H9 (cell line): ENCODE results near the gene SBNO1. TPM values are rescaled to one million over a fixed set of nuclear protein-coding genes. Genes with fewer than 3 reads are reported as not detected.

ENCODE experiments used
- DNase-seq: peaks from one replicate; pipeline ENCODE4 v3.0.0-alpha.2; 2017
- H2AFZ ChIP-seq: one replicate; pipeline ENCODE4 v1.6.1; 2013; ENCODE audit warnings: mild to moderate bottlenecking, low read length, control low read depth, moderate library complexity
- H2AK5ac ChIP-seq: 2 replicates; pipeline ENCODE4 v1.6.1; 2013; ENCODE audit warnings: low read length, control low read depth, mixed read lengths; ENCODE audit not compliant: insufficient read length
- H2BK120ac ChIP-seq: one replicate; pipeline ENCODE4 v1.6.1; 2013; ENCODE audit warnings: low read depth, mild to moderate bottlenecking, low read length, control low read depth, inconsistent platforms; ENCODE audit not compliant: poor library complexity, severe bottlenecking
- H2BK12ac ChIP-seq: 2 replicates; pipeline ENCODE4 v1.6.1; 2013; ENCODE audit warnings: low read length, control low read depth, mixed read lengths, low read depth; ENCODE audit not compliant: insufficient read length
- H2BK15ac ChIP-seq: 2 replicates; pipeline ENCODE4 v1.6.1; 2013; ENCODE audit warnings: low read depth, low read length, control low read depth
- H2BK20ac ChIP-seq: one replicate; pipeline ENCODE4 v1.6.1; 2013; ENCODE audit warnings: low read depth, mild to moderate bottlenecking, low read length, control low read depth, inconsistent platforms; ENCODE audit not compliant: poor library complexity, severe bottlenecking
- H2BK5ac ChIP-seq: 2 replicates; pipeline ENCODE4 v1.6.1; 2013; ENCODE audit warnings: low read length, control low read depth, mixed read lengths; ENCODE audit not compliant: insufficient read length
- H3K14ac ChIP-seq: 2 replicates; pipeline ENCODE4 v1.6.1; 2013; ENCODE audit warnings: low read length, control low read depth; ENCODE audit not compliant: insufficient read depth
- H3K18ac ChIP-seq: 2 replicates; pipeline ENCODE4 v1.6.1; 2013; ENCODE audit warnings: low read depth, mild to moderate bottlenecking, mixed read lengths, low read length, control low read depth; ENCODE audit not compliant: insufficient read length
- H3K23ac ChIP-seq: 2 replicates; pipeline ENCODE4 v1.6.1; 2013; ENCODE audit warnings: low read length, control low read depth, mixed read lengths, low read depth; ENCODE audit not compliant: insufficient read length
- H3K23me2 ChIP-seq: 2 replicates; pipeline ENCODE4 v1.6.1; 2013; ENCODE audit warnings: low read depth, mild to moderate bottlenecking, mixed read lengths, low read length, control low read depth; ENCODE audit not compliant: insufficient read length, poor library complexity, severe bottlenecking
- H3K27ac ChIP-seq: 2 replicates; pipeline ENCODE4 v1.5.1; 2013; ENCODE audit warnings: low read length, control low read depth, mixed read lengths, low read depth; ENCODE audit not compliant: insufficient read length
- H3K27me3 ChIP-seq: 2 replicates; pipeline ENCODE4 v1.6.1; 2013; ENCODE audit warnings: low read length, control low read depth, inconsistent platforms; ENCODE audit not compliant: insufficient read depth
- H3K4ac ChIP-seq: 2 replicates; pipeline ENCODE4 v1.6.1; 2013; ENCODE audit warnings: low read depth, mild to moderate bottlenecking, control low read depth, inconsistent platforms, low read length, moderate library complexity
- H3K4me1 ChIP-seq: 2 replicates; pipeline ENCODE4 v1.6.1; 2013; ENCODE audit warnings: low read length, control low read depth, inconsistent platforms; ENCODE audit not compliant: insufficient read depth
- H3K4me2 ChIP-seq: 2 replicates; pipeline ENCODE4 v1.6.1; 2013; ENCODE audit warnings: low read length, control low read depth, mixed read lengths; ENCODE audit not compliant: insufficient read length, insufficient read depth
- H3K56ac ChIP-seq: 2 replicates; pipeline ENCODE4 v1.6.1; 2013; ENCODE audit warnings: low read depth, mild to moderate bottlenecking, mixed read lengths, low read length, control low read depth; ENCODE audit not compliant: insufficient read length
- H3K79me1 ChIP-seq: 2 replicates; pipeline ENCODE4 v1.6.1; 2013; ENCODE audit warnings: low read depth, mild to moderate bottlenecking, moderate library complexity, low read length, control low read depth, inconsistent platforms; ENCODE audit not compliant: insufficient read depth, poor library complexity, severe bottlenecking
- H3K79me2 ChIP-seq: 2 replicates; pipeline ENCODE4 v1.6.1; 2013; ENCODE audit warnings: low read length, control low read depth, inconsistent platforms; ENCODE audit not compliant: insufficient read depth
- H3K9ac ChIP-seq: 2 replicates; pipeline ENCODE4 v1.6.1; 2013; ENCODE audit warnings: low read length, control low read depth, mixed read lengths; ENCODE audit not compliant: insufficient read length; ENCODE audit errors: extremely low read depth
- H3K9me3 ChIP-seq: one replicate; pipeline ENCODE4 v1.6.1; 2013; ENCODE audit warnings: low read depth, low read length, inconsistent platforms; ENCODE audit not compliant: control insufficient read depth
- H3T11ph ChIP-seq: one replicate; pipeline ENCODE4 v1.6.1; 2013; ENCODE audit warnings: mild to moderate bottlenecking, low read length, control low read depth, inconsistent platforms
- H4K20me1 ChIP-seq: one replicate; pipeline ENCODE4 v1.6.1; 2013; ENCODE audit not compliant: control insufficient read depth, insufficient read length, insufficient read depth
- H4K5ac ChIP-seq: 2 replicates; pipeline ENCODE4 v1.6.1; 2013; ENCODE audit warnings: low read depth, mild to moderate bottlenecking, mixed read lengths, low read length, control low read depth; ENCODE audit not compliant: insufficient read length
- H4K8ac ChIP-seq: replicated peaks from 2 replicates; pipeline ENCODE4 v1.6.1; 2013; ENCODE audit warnings: low read length, control low read depth, mixed read lengths, low read depth; ENCODE audit not compliant: insufficient read length
- H4K91ac ChIP-seq: 2 replicates; pipeline ENCODE4 v1.6.1; 2013; ENCODE audit warnings: low read depth, mild to moderate bottlenecking, moderate library complexity, mixed read lengths, low read length, control low read depth; ENCODE audit not compliant: insufficient read length
- H3K27ac Mint-ChIP-seq, 3 experiments: 2 replicates in 2 of 3; 3 replicates in 1 of 3; pipeline ENCODE4 v1.8.0; 2020 to 2021; ENCODE audit warnings: mixed read lengths in 3 of 3, mild to moderate bottlenecking in 1 of 3, moderate library complexity in 1 of 3
- H3K27me3 Mint-ChIP-seq: 2 replicates; pipeline ENCODE4 v1.8.0; 2021; ENCODE audit warnings: low read depth, mild to moderate bottlenecking, moderate library complexity, mixed read lengths
- H3K36me3 Mint-ChIP-seq, 3 experiments: 2 replicates in 2 of 3; 3 replicates in 1 of 3; pipeline ENCODE4 v1.8.0; 2020 to 2021; ENCODE audit warnings: low read depth in 3 of 3, mixed read lengths in 3 of 3; ENCODE audit not compliant: insufficient read depth in 1 of 3
- H3K4me1 Mint-ChIP-seq, 2 experiments: 2 replicates each; pipeline ENCODE4 v1.8.0; 2020; ENCODE audit warnings: mixed read lengths in 2 of 2
- H3K4me3 Mint-ChIP-seq, 2 experiments: 2 replicates in 1 of 2; 3 replicates in 1 of 2; pipeline ENCODE4 v1.8.0; 2020 to 2021; ENCODE audit warnings: mild to moderate bottlenecking in 2 of 2, mixed read lengths in 2 of 2, moderate library complexity in 1 of 2
- H3K9me3 Mint-ChIP-seq, 2 experiments: 2 replicates in 1 of 2; 3 replicates in 1 of 2; pipeline ENCODE4 v1.8.0; 2020; ENCODE audit warnings: mild to moderate bottlenecking in 2 of 2, mixed read lengths in 2 of 2, moderate library complexity in 1 of 2
- WGBS: extraction: QIAGEN DNeasy Blood & Tissue Kit; methylation state at CpG from one replicate; pipeline ENCODE4 v1.1.7; 2013; ENCODE audit warnings: missing lambda C conversion rate, low lambda C conversion rate, mixed read lengths; ENCODE audit not compliant: insufficient read length; ENCODE audit errors: extremely low coverage; 5-methylcytosine and 5-hydroxymethylcytosine counted together
- total RNA-seq: library from RNA; stranded (reverse); gene quantifications from 2 replicates; pipeline ENCODE4 v1.2.1, GENCODE V29; 2021
- TF ChIP-seq, protein P1 (sequence below): fragments of 200-600 bp; sonication (generic); conservative IDR thresholded peaks from 3 replicates; pipeline ENCODE4 v1.8.0; 2021; ENCODE audit warnings: antibody characterized with exemption, mild to moderate bottlenecking

The SBNO1 gene
- total RNA-seq, 1 experiment from 2014 or later = 47.5 TPM

DNA sequence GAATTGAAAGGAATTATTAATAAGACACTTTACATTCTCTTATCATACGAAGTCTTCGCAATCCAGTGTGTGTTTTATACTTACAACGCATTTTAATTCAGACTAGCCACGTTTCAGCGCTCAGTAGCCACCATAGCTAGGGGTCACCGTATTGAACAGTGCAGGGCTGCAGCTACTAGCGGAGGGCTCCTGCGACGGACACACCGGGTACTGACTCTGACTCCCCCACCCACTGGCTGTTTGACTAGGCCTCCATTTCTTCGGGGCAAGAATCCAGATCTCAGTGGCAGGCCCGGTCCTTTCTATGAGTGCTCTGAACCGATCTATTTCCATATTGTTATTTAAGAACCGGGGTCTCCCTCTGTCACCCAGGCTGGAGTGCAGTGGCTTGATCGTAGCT, 91.5 kb downstream of the SBNO1 start:
- Histone ChIP-seq H3K79me1 (no peaks in the 10 kb centered on the region), H3K9me3 (no peaks in the 10 kb centered on the region), H2BK120ac (no peak overlapping the region), H3T11ph (no peak overlapping the region), H2BK20ac (no peak overlapping the region), H2BK15ac (no peak overlapping the region), H3K23me2 (peaks cover 14% of the 10 kb centered on the region), H4K91ac (no peak overlapping the region), H2AFZ (no peak overlapping the region), H4K5ac (no peak overlapping the region), H3K27me3 (no peaks in the 10 kb centered on the region), H3K23ac (no peak overlapping the region), H3K9ac (no peak overlapping the region), H3K18ac (no peak overlapping the region), H3K56ac (no peak overlapping the region), H2BK5ac (no peak overlapping the region), H3K4ac (no peak overlapping the region), H4K8ac (no peak overlapping the region), H3K14ac (no peak overlapping the region), H3K27ac (no peak overlapping the region), H4K20me1 (no peaks in the 10 kb centered on the region), H3K79me2 (peaks cover 15% of the 10 kb centered on the region; the same call in 1 of the 2 replicates), H2AK5ac (no peak overlapping the region), H3K4me1 (peaks cover 3% of the 10 kb centered on the region; the same call in 1 of the 2 replicates), H3K4me2 (no peak overlapping the region), H2BK12ac (no peak overlapping the region)
- no peaks in the 10 kb centered on the region for H3K27me3 Mint-ChIP-seq
- H3K4me1 Mint-ChIP-seq = peaks cover 22 to 24% of the 10 kb centered on the region in 2 experiments
- H3K27ac Mint-ChIP-seq = peak overlapping the region in 1 of 3 experiments; percentile 81; a peak in 2 of 7 replicates
- DNase-seq = no peak
- peaks cover 2 to 11% (median 8%) of the 10 kb centered on the region in 3 experiments; a peak in 5 of 7 replicates for H3K36me3 Mint-ChIP-seq
- H3K4me3 Mint-ChIP-seq = peak overlapping the region; percentile 58 to 75; a peak in 3 of 5 replicates
- no CpG with 5 or more reads among the region's 15 CpGs for WGBS
- TF ChIP-seq, protein P1, sequence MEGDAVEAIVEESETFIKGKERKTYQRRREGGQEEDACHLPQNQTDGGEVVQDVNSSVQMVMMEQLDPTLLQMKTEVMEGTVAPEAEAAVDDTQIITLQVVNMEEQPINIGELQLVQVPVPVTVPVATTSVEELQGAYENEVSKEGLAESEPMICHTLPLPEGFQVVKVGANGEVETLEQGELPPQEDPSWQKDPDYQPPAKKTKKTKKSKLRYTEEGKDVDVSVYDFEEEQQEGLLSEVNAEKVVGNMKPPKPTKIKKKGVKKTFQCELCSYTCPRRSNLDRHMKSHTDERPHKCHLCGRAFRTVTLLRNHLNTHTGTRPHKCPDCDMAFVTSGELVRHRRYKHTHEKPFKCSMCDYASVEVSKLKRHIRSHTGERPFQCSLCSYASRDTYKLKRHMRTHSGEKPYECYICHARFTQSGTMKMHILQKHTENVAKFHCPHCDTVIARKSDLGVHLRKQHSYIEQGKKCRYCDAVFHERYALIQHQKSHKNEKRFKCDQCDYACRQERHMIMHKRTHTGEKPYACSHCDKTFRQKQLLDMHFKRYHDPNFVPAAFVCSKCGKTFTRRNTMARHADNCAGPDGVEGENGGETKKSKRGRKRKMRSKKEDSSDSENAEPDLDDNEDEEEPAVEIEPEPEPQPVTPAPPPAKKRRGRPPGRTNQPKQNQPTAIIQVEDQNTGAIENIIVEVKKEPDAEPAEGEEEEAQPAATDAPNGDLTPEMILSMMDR = no peak
- peaks cover 0 to 3% of the 10 kb centered on the region in 2 experiments; a peak in 2 of 5 replicates for H3K9me3 Mint-ChIP-seq
